ENCODE measurements around the gene LRIG1. TPM values are rescaled to one million over a fixed set of nuclear protein-coding genes. Genes with fewer than 3 reads are reported as not detected.

LRIG1 gene
- total RNA-seq, 1 experiment from 2014 or later, result 17.2 TPM

DNA sequence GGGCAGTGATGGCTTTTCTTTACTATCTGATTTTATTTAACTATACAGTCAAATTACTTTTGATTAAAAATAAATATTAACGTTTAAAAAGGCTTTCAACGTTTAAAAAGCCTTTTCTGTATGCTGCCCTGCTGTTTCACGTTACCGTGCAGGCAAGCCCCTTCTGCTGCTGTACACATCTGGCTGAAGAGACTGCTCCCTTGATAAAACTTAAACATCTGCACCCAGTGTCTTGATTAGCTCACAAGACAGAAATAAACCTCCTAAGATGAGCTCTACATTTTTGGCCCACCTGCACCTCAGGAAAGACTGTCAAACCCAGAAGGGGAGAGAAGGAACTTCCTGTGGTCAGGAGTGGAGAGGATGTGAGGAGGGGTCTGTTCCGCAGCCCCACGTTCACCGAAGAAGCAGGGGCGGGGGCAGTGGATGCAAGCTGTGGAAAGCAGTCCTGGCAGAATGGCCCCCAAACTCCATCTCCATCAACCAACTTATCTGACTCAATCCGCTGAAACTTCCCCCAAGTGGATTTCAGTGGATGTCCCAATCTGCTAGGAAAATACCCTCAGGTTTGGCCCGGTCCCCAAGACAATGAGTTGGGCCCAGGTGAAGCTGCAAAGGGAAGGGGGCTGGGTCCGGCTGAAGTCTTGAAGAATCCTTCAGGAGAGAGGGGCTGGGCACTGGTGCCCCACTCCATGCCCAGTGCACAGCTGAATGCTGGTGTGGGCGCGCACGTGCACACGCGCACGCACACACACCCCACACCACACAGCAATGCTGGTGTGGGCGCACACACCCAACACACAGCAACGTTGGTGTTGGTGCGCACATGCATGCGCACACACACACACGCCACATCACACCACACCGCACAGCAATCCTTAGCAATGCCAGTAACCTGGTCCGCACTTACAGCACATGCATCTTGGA is 88.6 kb downstream of the LRIG1 start:
- Mint-ChIP-seq H3K4me1 (ENCODE audit: insufficient read depth, unreplicated experiment) (no peaks in the 10 kb centered on the region), H3K27ac (ENCODE audit: low read depth, unreplicated experiment) (no peak overlapping the region), H3K9me3 (ENCODE audit: unreplicated experiment) (no peaks in the 10 kb centered on the region), H3K27me3 (ENCODE audit: insufficient read depth, unreplicated experiment) (no peaks in the 10 kb centered on the region), H3K36me3 (ENCODE audit: insufficient read depth, unreplicated experiment) (peaks cover 13% of the 10 kb centered on the region), H3K4me3 (ENCODE audit: unreplicated experiment) (no peak overlapping the region)
- intact Hi-C loops (cut with micrococcal nuclease), result no loop called here
- ChIA-PET POLR2A (no interaction called here), CTCF (interaction anchor here (0.6 to 16.7 kb wide), 6 partner anchors 8 to 407 kb away, joined by 3 to 604 read pairs (median 3); no protein-coding TSS in a partner anchor)
- TF ChIP-seq, protein P1, sequence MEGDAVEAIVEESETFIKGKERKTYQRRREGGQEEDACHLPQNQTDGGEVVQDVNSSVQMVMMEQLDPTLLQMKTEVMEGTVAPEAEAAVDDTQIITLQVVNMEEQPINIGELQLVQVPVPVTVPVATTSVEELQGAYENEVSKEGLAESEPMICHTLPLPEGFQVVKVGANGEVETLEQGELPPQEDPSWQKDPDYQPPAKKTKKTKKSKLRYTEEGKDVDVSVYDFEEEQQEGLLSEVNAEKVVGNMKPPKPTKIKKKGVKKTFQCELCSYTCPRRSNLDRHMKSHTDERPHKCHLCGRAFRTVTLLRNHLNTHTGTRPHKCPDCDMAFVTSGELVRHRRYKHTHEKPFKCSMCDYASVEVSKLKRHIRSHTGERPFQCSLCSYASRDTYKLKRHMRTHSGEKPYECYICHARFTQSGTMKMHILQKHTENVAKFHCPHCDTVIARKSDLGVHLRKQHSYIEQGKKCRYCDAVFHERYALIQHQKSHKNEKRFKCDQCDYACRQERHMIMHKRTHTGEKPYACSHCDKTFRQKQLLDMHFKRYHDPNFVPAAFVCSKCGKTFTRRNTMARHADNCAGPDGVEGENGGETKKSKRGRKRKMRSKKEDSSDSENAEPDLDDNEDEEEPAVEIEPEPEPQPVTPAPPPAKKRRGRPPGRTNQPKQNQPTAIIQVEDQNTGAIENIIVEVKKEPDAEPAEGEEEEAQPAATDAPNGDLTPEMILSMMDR (IDR thresholded peaks at IDR 0.05; ENCODE audit: unreplicated experiment), result no peak
- DNase-seq (ENCODE audit: unreplicated experiment), result no peak
- no TSS peak for BruUV-seq (replicated peaks)

GRCh38 chr3:66411474-66411873 is 89.3 kb downstream of the LRIG1 start:
- TF ChIP-seq, protein P1 (IDR thresholded peaks at IDR 0.05; ENCODE audit: unreplicated experiment), result no peak
- Mint-ChIP-seq H3K27me3 (ENCODE audit: insufficient read depth, unreplicated experiment) (no peaks in the 10 kb centered on the region), H3K4me1 (ENCODE audit: insufficient read depth, unreplicated experiment) (no peaks in the 10 kb centered on the region), H3K27ac (ENCODE audit: low read depth, unreplicated experiment) (no peak overlapping the region), H3K9me3 (ENCODE audit: unreplicated experiment) (no peaks in the 10 kb centered on the region), H3K36me3 (ENCODE audit: insufficient read depth, unreplicated experiment) (peaks cover 7% of the 10 kb centered on the region), H3K4me3 (ENCODE audit: unreplicated experiment) (no peak overlapping the region)
- BruUV-seq (replicated peaks), result no TSS peak
- DNase-seq (ENCODE audit: unreplicated experiment), result no peak
- ChIA-PET CTCF (interaction anchor here (0.6 to 16.7 kb wide), 7 partner anchors 10 to 408 kb away, joined by 3 to 604 read pairs (median 3); no protein-coding TSS in a partner anchor), POLR2A (interaction anchor here (0.9 kb wide), 1 partner anchor 71 kb away, joined by 3 read pairs; no protein-coding TSS in a partner anchor)
- intact Hi-C loops (cut with micrococcal nuclease), result no loop called here

DNA sequence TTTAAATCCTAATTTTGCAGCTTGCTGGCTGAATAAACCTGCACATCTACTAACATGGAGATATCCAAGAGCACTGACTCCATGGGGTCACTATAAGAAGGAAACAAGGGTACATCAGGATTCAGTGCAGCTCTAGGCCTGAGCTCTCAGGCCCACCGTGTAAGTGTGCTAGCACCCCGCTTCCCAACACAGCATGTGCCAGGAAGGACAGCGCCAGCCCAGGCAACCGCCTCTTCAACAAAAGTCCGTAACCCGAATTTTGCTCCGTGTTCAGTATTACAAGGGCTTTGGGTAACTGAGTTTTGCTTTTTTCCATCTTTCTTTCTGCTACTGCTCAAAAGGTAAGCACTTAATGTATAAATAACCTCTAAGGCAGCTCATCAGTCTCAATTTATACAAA is 89.8 kb downstream of the LRIG1 start:
- H3K27ac Mint-ChIP-seq (ENCODE audit: low read depth, unreplicated experiment), result no peak overlapping the region
- no peaks in the 10 kb centered on the region for H3K27me3 Mint-ChIP-seq (ENCODE audit: insufficient read depth, unreplicated experiment)
- CTCF ChIA-PET, result interaction anchor here (0.7 to 16.7 kb wide), 6 partner anchors 10 to 408 kb away, joined by 3 to 604 read pairs (median 3); no protein-coding TSS in a partner anchor
- H3K4me1 Mint-ChIP-seq (ENCODE audit: insufficient read depth, unreplicated experiment), result no peaks in the 10 kb centered on the region
- POLR2A ChIA-PET, result interaction anchor here (0.9 kb wide), 1 partner anchor 71 kb away, joined by 3 read pairs; no protein-coding TSS in a partner anchor
- no peak overlapping the region for H3K4me3 Mint-ChIP-seq (ENCODE audit: unreplicated experiment)
- intact Hi-C loops (cut with micrococcal nuclease), result no loop called here
- peaks cover 7% of the 10 kb centered on the region for H3K36me3 Mint-ChIP-seq (ENCODE audit: insufficient read depth, unreplicated experiment)
- TF ChIP-seq, protein P1 (IDR thresholded peaks at IDR 0.05; ENCODE audit: unreplicated experiment), result no peak
- no peaks in the 10 kb centered on the region for H3K9me3 Mint-ChIP-seq (ENCODE audit: unreplicated experiment)
- DNase-seq (ENCODE audit: unreplicated experiment), result no peak
- no TSS peak for BruUV-seq (replicated peaks)

All from MCF 10A (cell line).